Endothelial cell of umbilical vein (primary cell): ENCODE results near the gene CHIC2. TPM values are rescaled to one million over a fixed set of nuclear protein-coding genes. Genes with fewer than 3 reads are reported as not detected.
"Not testable (repeated sequence)": the region's sequence is repeated elsewhere in the genome, so short reads cannot be mapped to it uniquely, and the experiment has no call there.

Experiments used
- Bru-seq: library from RNA; stranded (reverse); fragments of 400-500 nt; gene quantifications from one replicate; lab custom pipeline; 2021; lab: Mats Ljungman, UMichigan
- BruChase-seq, 2 experiments: library from RNA; stranded (reverse); fragments of 400-500 nt; gene quantifications; one replicate each; lab custom pipeline; 2021; lab: Mats Ljungman, UMichigan
- BruUV-seq: library from RNA; stranded (reverse); fragments of 400-500 nt; replicated peaks from 2 replicates; lab custom pipeline; 2021; lab: Mats Ljungman, UMichigan
- CTCF ChIA-PET: fragments of 300-600, 350-600 bp; sonication (Branson Sonifier 250); formaldehyde crosslinking; loops from one replicate; lab custom pipeline; 2021; ENCODE audit warnings: antibody characterized with exemption, inconsistent platforms; lab: Charles Lee
- POLR2A ChIA-PET: fragments of 300-600, 350-600 bp; sonication (Branson Sonifier 250); formaldehyde crosslinking; loops from one replicate; lab custom pipeline; 2021; ENCODE audit warnings: antibody characterized with exemption, inconsistent platforms; lab: Charles Lee
- DNase-seq: peaks from one replicate; pipeline ENCODE4 v3.0.0-alpha.2; 2011; ENCODE audit warnings: low read depth, low spot score
- FAIRE-seq: peaks from 2 replicates; lab custom pipeline; 2011; peaks lifted over from hg19 to GRCh38; lab: Jason Lieb, UNC
- H2AFZ ChIP-seq: 2 replicates; pipeline ENCODE4 v1.6.0; 2012; ENCODE audit warnings: low read depth, low read length, control low read depth, inconsistent platforms
- H3K27ac ChIP-seq: 2 replicates; pipeline ENCODE4 v1.5.1; 2011; ENCODE audit warnings: low read depth, mild to moderate bottlenecking, control low read depth, low read length, moderate library complexity; ENCODE audit not compliant: insufficient read depth
- H3K27me3 ChIP-seq, 2 experiments: 2 replicates each; pipeline versions ENCODE4 v1.6.0 to v1.6.1; 2011; ENCODE audit warnings: low read length in 2 of 2, mixed read lengths in 1 of 2; ENCODE audit not compliant: control insufficient read depth in 2 of 2, insufficient read depth in 2 of 2
- H3K36me3 ChIP-seq, 2 experiments: 2 replicates in 1 of 2; 3 replicates in 1 of 2; pipeline ENCODE4 v1.5.1; 2011; ENCODE audit warnings: low read length in 2 of 2, mild to moderate bottlenecking in 1 of 2, moderate library complexity in 1 of 2; ENCODE audit not compliant: control insufficient read depth in 2 of 2, insufficient read depth in 2 of 2; ENCODE audit errors: extremely low read depth in 1 of 2
- H3K4me1 ChIP-seq: 3 replicates; pipeline ENCODE4 v1.5.1; 2011; ENCODE audit warnings: mild to moderate bottlenecking, low read length; ENCODE audit not compliant: control insufficient read depth, insufficient read depth; ENCODE audit errors: extremely low read depth
- H3K4me2 ChIP-seq: 2 replicates; pipeline ENCODE4 v1.6.1; 2011; ENCODE audit warnings: low read length, control low read depth, mixed read lengths; ENCODE audit not compliant: insufficient read depth
- H3K4me3 ChIP-seq, 3 experiments: fragments of 200-600 bp in 1 of 3; sonication (generic), shearing (Covaris generic) in 1 of 3; replicated peaks in 1 of 3; 2 replicates each; pipeline ENCODE4 v1.5.1; 2011 to 2016; ENCODE audit warnings: control low read depth in 3 of 3, low read length in 3 of 3, mild to moderate bottlenecking in 2 of 3, inconsistent platforms in 1 of 3, low read depth in 1 of 3, moderate library complexity in 1 of 3; ENCODE audit not compliant: insufficient read depth in 1 of 3
- H3K79me2 ChIP-seq: 2 replicates; pipeline ENCODE4 v1.6.0; 2012; ENCODE audit warnings: low read length, inconsistent platforms; ENCODE audit not compliant: control insufficient read depth, insufficient read depth
- H3K9ac ChIP-seq: replicated peaks from 2 replicates; pipeline ENCODE3; 2011; ENCODE audit warnings: low read length, control low read depth; ENCODE audit not compliant: insufficient read depth; ENCODE audit errors: extremely low read depth
- H3K9me1 ChIP-seq: replicated peaks from 3 replicates; pipeline ENCODE4 v1.6.0; 2011; ENCODE audit warnings: mild to moderate bottlenecking, low read length; ENCODE audit not compliant: control insufficient read depth, insufficient read depth; ENCODE audit errors: extremely low read depth
- H3K9me3 ChIP-seq: replicated peaks from 2 replicates; pipeline ENCODE4 v1.5.1; 2012; ENCODE audit warnings: low read length, inconsistent platforms; ENCODE audit not compliant: control insufficient read depth, insufficient read depth
- H4K20me1 ChIP-seq: replicated peaks from 2 replicates; pipeline ENCODE3; 2011; ENCODE audit warnings: mild to moderate bottlenecking, low read length; ENCODE audit not compliant: control insufficient read depth, insufficient read depth; ENCODE audit errors: extremely low read depth
- EZH2 ChIP-seq: IDR thresholded peaks from 2 replicates; pipeline ENCODE4 v1.6.1; 2012; ENCODE audit warnings: borderline replicate concordance, low read depth, mild to moderate bottlenecking, moderate library complexity, low read length, inconsistent platforms; ENCODE audit not compliant: severe bottlenecking
- FOS ChIP-seq: IDR thresholded peaks from 2 replicates; pipeline ENCODE4 v1.6.1; 2011; ENCODE audit warnings: mild to moderate bottlenecking, low read length, moderate library complexity, borderline replicate concordance; ENCODE audit not compliant: insufficient read depth
- GATA2 ChIP-seq: IDR thresholded peaks from 2 replicates; pipeline ENCODE4 v1.7.0; 2011; ENCODE audit warnings: low read depth, mild to moderate bottlenecking, moderate library complexity, mixed read lengths, low read length; ENCODE audit not compliant: insufficient read length, insufficient read depth
- JUN ChIP-seq: IDR thresholded peaks from 2 replicates; pipeline ENCODE4 v1.6.1; 2011; ENCODE audit warnings: borderline replicate concordance, low read depth; ENCODE audit not compliant: insufficient read length, insufficient read depth
- MYC ChIP-seq: IDR thresholded peaks from one replicate; pipeline ENCODE4 v1.6.1; 2011; ENCODE audit warnings: mild to moderate bottlenecking, low read depth, low read length
- POLR2A ChIP-seq: IDR thresholded peaks from 2 replicates; pipeline ENCODE4 v1.6.1; 2012; ENCODE audit warnings: low read depth, mild to moderate bottlenecking, control low read depth, low read length
- POLR2AphosphoS5 ChIP-seq: IDR thresholded peaks from 2 replicates; pipeline ENCODE4 v1.6.1; 2012; ENCODE audit warnings: low read depth, mild to moderate bottlenecking, control low read depth, low read length, moderate library complexity; ENCODE audit not compliant: insufficient read depth
- dilution Hi-C: fragments of 300-500 bp; cut with MboI; formaldehyde crosslinking; loops from one replicate; pipeline ENCODE4 v1.15.0; 2019; ENCODE audit warnings: low sequenced_read_pairs; ENCODE audit not compliant: extremely low pct_ligation_motif_present
- intact Hi-C: fragments of 100-400 bp; cut with micrococcal nuclease; formaldehyde crosslinking; loops from one replicate; pipeline ENCODE4 v1.10.0; 2022
- long read RNA-seq: library from polyadenylated mRNA; stranded (forward); transcript quantifications from one replicate; pipeline ENCODE4 v2.0.0, GENCODE V29; 2021
- polyA minus RNA-seq, 3 experiments: library from RNA; depleted of rRNA, polyadenylated mRNA; stranded (reverse); fragments of >200 nt; gene quantifications; 1 replicate in 1 of 3; 2 replicates in 2 of 3; pipeline ENCODE4 v1.2.3, GENCODE V29; 2011
- polyA plus RNA-seq, 4 experiments: library from polyadenylated mRNA; depleted of rRNA in 3 of 4; stranded (reverse) in 3 of 4; unstranded in 1 of 4; fragments of >200 nt; gene quantifications; 2 replicates each; pipeline versions ENCODE4 v1.2.1 to v1.2.3, GENCODE V29; 2011 to 2012; ENCODE audit warnings: missing spikeins in 1 of 4
- total RNA-seq: library from RNA; stranded (reverse); gene quantifications from 2 replicates; pipeline ENCODE4 v1.2.3, GENCODE V29; 2021
- TF ChIP-seq, protein P1 (sequence below): IDR thresholded peaks from 2 replicates; pipeline ENCODE4 v1.6.1; 2011; ENCODE audit not compliant: insufficient read depth, insufficient read length
- TF ChIP-seq, protein P2 (sequence below), 2 donors: IDR thresholded peaks; 1 replicate in 1 of 2; 2 replicates in 1 of 2; pipeline ENCODE4 v1.5.1; 2011; ENCODE audit warnings: low read length in 2 of 2, mild to moderate bottlenecking in 2 of 2, moderate library complexity in 2 of 2, control low read depth in 1 of 2, inconsistent platforms in 1 of 2, low read depth in 1 of 2; ENCODE audit not compliant: insufficient read depth in 1 of 2; ENCODE audit errors: extremely low read depth in 1 of 2

Gene CHIC2
- 43.3 and 43.8 TPM in 2 replicates for total RNA-seq
- 23.3 and 27.4 TPM in 2 replicates for polyA plus RNA-seq
- polyA plus RNA-seq (2011; cell fraction: cytosol; rRNA removed) = 28.1 and 28.7 TPM in 2 replicates
- 19.1 and 26.2 TPM in 2 replicates for polyA plus RNA-seq (2011; cell fraction: nucleus; rRNA removed)
- 25.7 and 33.2 TPM in 2 replicates for polyA plus RNA-seq (2012)
- 18.1 and 20.8 TPM in 2 replicates for polyA minus RNA-seq
- 4.4 TPM for polyA minus RNA-seq (2011; cell fraction: cytosol; rRNA and poly(A)+ RNA removed)
- polyA minus RNA-seq (2011; cell fraction: nucleus; rRNA and poly(A)+ RNA removed) = 59.9 and 90.3 TPM in 2 replicates
- percentile 96 among the genes with signal in this experiment for Bru-seq, nascent RNA
- BruChase-seq, experiment 1, labeled RNA remaining after a 6-hour chase = percentile 85 among the genes with signal in this experiment
- percentile 87 among the genes with signal in this experiment for BruChase-seq, experiment 2, labeled RNA remaining after a 2-hour chase
- long read RNA-seq, transcript CHIC2-201 (6 exons, 1,194 nt) = major isoform, 167 of 182 reads
- long read RNA-seq, transcript CHIC2-203 (6 exons, 528 nt) = minor isoform, 7 of 182 reads
- long read RNA-seq, partial matches to known transcripts = 2 of 182 reads
- long read RNA-seq, other reads (novel, unspliced or antisense) = 6 of 182 reads

DNA sequence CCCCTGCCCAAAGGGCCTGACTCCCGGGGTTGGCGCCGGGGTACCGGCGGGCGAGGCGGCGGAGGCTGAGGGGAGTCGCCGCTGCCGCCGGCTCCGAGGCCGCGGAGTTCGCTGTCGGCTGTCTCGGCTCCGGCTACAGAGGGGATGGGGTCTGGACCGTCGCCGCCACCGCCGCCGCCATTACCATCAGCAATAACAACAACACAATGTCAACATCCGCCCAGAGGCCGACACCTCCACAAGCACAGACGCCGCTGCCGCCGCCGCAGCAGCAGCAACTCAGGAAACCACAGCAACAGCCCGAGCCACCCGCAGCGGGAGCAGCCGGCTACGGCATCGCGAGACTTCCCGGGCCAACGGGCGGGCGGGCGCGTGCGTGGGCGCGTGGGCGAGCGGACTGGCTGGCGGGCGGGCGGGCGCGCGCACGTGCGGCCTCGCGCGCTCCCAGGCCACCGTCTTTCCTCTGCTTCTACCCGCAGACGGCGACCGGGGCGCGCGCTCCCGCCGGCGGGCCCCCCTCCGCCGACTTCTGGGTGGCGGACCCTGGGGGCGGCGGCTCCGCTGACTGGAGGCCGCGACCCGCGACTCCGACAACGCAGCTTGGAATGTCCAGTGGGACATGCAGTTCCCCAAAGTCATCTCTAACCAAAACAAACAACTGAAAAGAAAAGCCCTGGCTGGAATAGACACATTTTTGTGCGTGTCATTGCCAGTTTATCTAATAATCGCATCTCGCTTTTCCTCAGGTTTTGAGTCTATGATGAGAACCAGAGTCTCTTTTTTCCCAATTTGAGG, at the start of gene CHIC2:
Gene CHIC2 (minus strand): TSS at position 289 of the 795 bp plus-strand sequence. CDS start 305 bp downstream, outside the sequence.
- Histone ChIP-seq H3K9me1 (no peaks in the 10 kb centered on the region), H3K27ac (peak within 1 kb of the TSS; percentile 96), H2AFZ (peak within 1 kb of the TSS; percentile 53), H3K9me3 (no peaks in the 10 kb centered on the region), H3K4me2 (peak within 1 kb of the TSS; percentile 98), H3K36me3 (no peaks in the 10 kb centered on the region), H3K79me2 (peaks cover 47% of the 10 kb centered on the region), H3K4me1 (peaks cover 66% of the 10 kb centered on the region), H3K9ac (peak within 1 kb of the TSS; percentile 97), H3K4me3 (peak within 1 kb of the TSS; percentile 55 to 98 (median 96)), H4K20me1 (peaks cover 13% of the 10 kb centered on the region), H3K27me3 (no peaks in the 10 kb centered on the region)
- no TSS peak for BruUV-seq
- DNase-seq = peak; percentile 94
- ChIA-PET CTCF (interaction anchor here (1.3 to 2.9 kb wide), 2 partner anchors 12 to 134 kb away, joined by 3 to 21 read pairs; no protein-coding TSS in a partner anchor), POLR2A (interaction anchor here (1.5 kb wide), 1 partner anchor 121 kb away, joined by 3 read pairs; no protein-coding TSS in a partner anchor)
- peak; percentile 68 for FAIRE-seq
- intact Hi-C loops (loop anchor here (1.0 to 2.0 kb wide), 3 partner anchors 36 to 152 kb away; partner anchors contain the start of gene GSX2), dilution Hi-C loops (no loop called here)
- TF ChIP-seq GATA2 (peak; percentile 79), EZH2 (no peak), POLR2A (peak; percentile 88), JUN (no peak), MYC (no peak), FOS (peak; percentile 21), POLR2AphosphoS5 (peak; percentile 97)
- TF ChIP-seq, protein P1, sequence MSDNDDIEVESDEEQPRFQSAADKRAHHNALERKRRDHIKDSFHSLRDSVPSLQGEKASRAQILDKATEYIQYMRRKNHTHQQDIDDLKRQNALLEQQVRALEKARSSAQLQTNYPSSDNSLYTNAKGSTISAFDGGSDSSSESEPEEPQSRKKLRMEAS = peak; percentile 28
- TF ChIP-seq, protein P2, sequence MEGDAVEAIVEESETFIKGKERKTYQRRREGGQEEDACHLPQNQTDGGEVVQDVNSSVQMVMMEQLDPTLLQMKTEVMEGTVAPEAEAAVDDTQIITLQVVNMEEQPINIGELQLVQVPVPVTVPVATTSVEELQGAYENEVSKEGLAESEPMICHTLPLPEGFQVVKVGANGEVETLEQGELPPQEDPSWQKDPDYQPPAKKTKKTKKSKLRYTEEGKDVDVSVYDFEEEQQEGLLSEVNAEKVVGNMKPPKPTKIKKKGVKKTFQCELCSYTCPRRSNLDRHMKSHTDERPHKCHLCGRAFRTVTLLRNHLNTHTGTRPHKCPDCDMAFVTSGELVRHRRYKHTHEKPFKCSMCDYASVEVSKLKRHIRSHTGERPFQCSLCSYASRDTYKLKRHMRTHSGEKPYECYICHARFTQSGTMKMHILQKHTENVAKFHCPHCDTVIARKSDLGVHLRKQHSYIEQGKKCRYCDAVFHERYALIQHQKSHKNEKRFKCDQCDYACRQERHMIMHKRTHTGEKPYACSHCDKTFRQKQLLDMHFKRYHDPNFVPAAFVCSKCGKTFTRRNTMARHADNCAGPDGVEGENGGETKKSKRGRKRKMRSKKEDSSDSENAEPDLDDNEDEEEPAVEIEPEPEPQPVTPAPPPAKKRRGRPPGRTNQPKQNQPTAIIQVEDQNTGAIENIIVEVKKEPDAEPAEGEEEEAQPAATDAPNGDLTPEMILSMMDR (IDR thresholded peaks at IDR 0.05; ENCODE audit: extremely low read depth in 1 of 2, insufficient read depth in 1 of 2, low read depth in 1 of 2, low read length in 2 of 2) = no peak

DNA sequence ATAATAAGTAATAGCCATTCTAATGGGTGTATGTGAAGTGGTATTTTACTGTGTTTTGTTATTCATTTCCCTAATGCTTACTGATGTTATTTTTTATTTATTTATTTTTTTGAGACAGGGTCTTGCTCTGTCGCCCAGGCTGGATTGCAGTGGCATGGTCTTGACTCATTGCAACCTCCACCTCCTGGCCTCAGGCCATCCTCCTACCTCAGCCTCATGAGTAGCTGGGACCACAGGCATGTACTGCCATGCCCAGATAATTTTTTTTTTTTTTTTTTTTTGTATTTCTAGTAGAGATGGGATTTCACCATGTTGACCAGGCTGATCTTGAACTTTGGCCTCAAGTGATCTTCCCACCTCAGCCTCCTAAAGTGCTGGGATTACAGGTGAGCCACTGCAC, 48.8 kb upstream of the CHIC2 start:
- H3K36me3 ChIP-seq, H3K9me1 ChIP-seq, H3K4me2 ChIP-seq, CTCF ChIA-PET, H3K9ac ChIP-seq, DNase-seq, H2AFZ ChIP-seq, H3K4me1 ChIP-seq, intact Hi-C loops, FAIRE-seq, dilution Hi-C loops, H3K4me3 ChIP-seq, H4K20me1 ChIP-seq, POLR2A ChIA-PET, H3K27ac ChIP-seq, BruUV-seq, H3K9me3 ChIP-seq, H3K79me2 ChIP-seq: not testable (repeated sequence)
- H3K27me3 ChIP-seq = peaks cover 20 to 34% of the 10 kb centered on the region in 2 experiments
